Adrenal gland (tissue), 12 donors: ENCODE results near the gene SULT1C2. TPM values are rescaled to one million over a fixed set of nuclear protein-coding genes. Genes with fewer than 3 reads are reported as not detected.

ENCODE experiments used
- DNase-seq, 7 donors: peaks; one replicate each; pipeline ENCODE4 v3.0.0-alpha.2; 2019 to 2020
- H3K27ac ChIP-seq, 5 donors: fragments of 200-600 bp; sonication (generic) in 4 of 5; 1 replicate in 3 of 5; 2 replicates in 2 of 5; pipeline versions ENCODE4 v1.5.1 to v1.8.0; 2016 to 2020; ENCODE audit warnings: mild to moderate bottlenecking in 1 of 5
- H3K27me3 ChIP-seq: fragments of 200-600 bp; 2 replicates; pipeline ENCODE4 v1.8.0; 2021
- H3K36me3 ChIP-seq, 2 donors: fragments of 200-600 bp; replicated peaks in 1 of 2; 1 replicate in 1 of 2; 2 replicates in 1 of 2; pipeline versions ENCODE4 v1.5.1 to v1.8.0; 2018 to 2022
- H3K4me1 ChIP-seq, 2 donors: fragments of 200-600 bp; replicated peaks in 1 of 2; 1 replicate in 1 of 2; 2 replicates in 1 of 2; pipeline versions ENCODE4 v1.5.1 to v1.8.0; 2018 to 2021
- H3K4me3 ChIP-seq, 4 donors: fragments of 200-600 bp; sonication (generic) in 3 of 4; one replicate each; pipeline ENCODE4 v1.5.1; 2016 to 2018
- H3K9me3 ChIP-seq, 3 donors: fragments of 200-600 bp; sonication (generic) in 1 of 3; replicated peaks in 1 of 3; 1 replicate in 2 of 3; 2 replicates in 1 of 3; pipeline versions ENCODE4 v1.5.1 to v1.8.0; 2016 to 2021
- POLR2A ChIP-seq, 2 donors: fragments of 450-650 bp; IDR thresholded peaks; one replicate each; pipeline ENCODE4 v1.6.1; 2017; ENCODE audit warnings: antibody characterized with exemption in 2 of 2, mild to moderate bottlenecking in 2 of 2, moderate library complexity in 1 of 2
- WGBS, 4 donors: extraction: QIAGEN DNeasy Blood & Tissue Kit in 2 of 4; methylation state at CpG; one replicate each; pipeline versions ENCODE4 v1.1.5 to v1.1.7; 2013 to 2017; 5-methylcytosine and 5-hydroxymethylcytosine counted together
- intact Hi-C, 2 donors: fragments of 100-400 bp; cut with DNase I; formaldehyde crosslinking; loops; one replicate each; pipeline versions ENCODE4 v1.14.1 to v1.15.0; 2022 to 2023
- polyA plus RNA-seq, 3 donors: library from polyadenylated mRNA; stranded (reverse); fragments of 200-250 nt in 2 of 3; fragments of 350-450 nt in 1 of 3; fragmentation: Illumina TruSeq in 1 of 3; extraction: RNeasy Lipid Tissue Mini Kit (QIAGEN cat#74804) in 1 of 3; gene quantifications; one replicate each; pipeline ENCODE4 v1.2.3, GENCODE V29; 2013 to 2014
- total RNA-seq, 9 donors: library from RNA; depleted of rRNA in 4 of 9; stranded (reverse); fragments of >200 nt in 4 of 9; fragments of 120-200 nt in 1 of 9; fragmentation: NEBNext Ultra II Directional in 1 of 9; extraction: Animal tissue kit (Norgen Biotek cat#: 25700) in 1 of 9; gene quantifications; one replicate each; pipeline versions ENCODE4 v1.1.0 to v1.2.4, GENCODE V29; 2013 to 2023
- TF ChIP-seq, protein P1 (sequence below), 6 experiments: fragments of 450-650 bp in 4 of 6; fragments of 200-600 bp in 2 of 6; sonication (generic) in 1 of 6; IDR thresholded peaks; 1 replicate in 5 of 6; 2 replicates in 1 of 6; pipeline versions ENCODE4 v1.5.1 to v1.8.0; 2016 to 2021; ENCODE audit warnings: antibody characterized with exemption in 6 of 6, mild to moderate bottlenecking in 2 of 6, moderate library complexity in 1 of 6
- donor health status: healthy with polysubstance abuse.
- donor health status: Bipolar disorder and iron deficiency.
- donor health status: DM: yes; HTN: yes; CAD: no.
- donor health status: DM: no; HTN: no; CAD: no.
- donor health status: DM: no; HTN: no; CAD: no.
- donor health status: DM: yes; HTN: yes; CAD: no.

The SULT1C2 gene
- total and polyA plus RNA-seq, 12 donors, result 0.10 to 1.5 (median 0.35) TPM; not detected in 8

DNA sequence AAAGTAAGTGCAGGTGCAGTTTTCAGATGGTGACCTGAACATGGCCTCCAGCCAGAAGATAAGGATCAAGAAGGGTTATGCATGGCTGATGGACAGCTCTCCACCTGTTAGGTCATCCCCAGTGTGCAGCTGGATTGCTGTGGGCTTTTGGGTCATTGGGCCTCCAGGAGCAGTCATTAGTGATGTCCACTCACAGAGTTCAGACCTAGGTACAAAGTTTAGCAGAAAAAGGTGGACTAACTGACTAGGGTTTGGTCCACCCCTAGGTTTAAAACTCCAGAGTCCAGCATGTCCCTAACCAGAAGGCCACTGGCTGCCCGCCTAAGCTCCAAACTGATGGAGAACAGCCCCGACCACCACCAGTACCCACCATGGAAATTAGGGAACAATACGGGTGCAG lies 18.3 kb upstream of the SULT1C2 start:
- WGBS, 4 donors, result 88 to 93% (median 88%) methylated on average over 3 of the region's 3 CpGs
- H3K4me1 ChIP-seq, result no peaks in the 10 kb centered on the region
- intact Hi-C loops, result no loop called here
- no peaks in the 10 kb centered on the region for H3K9me3 ChIP-seq
- DNase-seq, result no peak
- no peaks in the 10 kb centered on the region for H3K27me3 ChIP-seq
- TF ChIP-seq, protein P1, sequence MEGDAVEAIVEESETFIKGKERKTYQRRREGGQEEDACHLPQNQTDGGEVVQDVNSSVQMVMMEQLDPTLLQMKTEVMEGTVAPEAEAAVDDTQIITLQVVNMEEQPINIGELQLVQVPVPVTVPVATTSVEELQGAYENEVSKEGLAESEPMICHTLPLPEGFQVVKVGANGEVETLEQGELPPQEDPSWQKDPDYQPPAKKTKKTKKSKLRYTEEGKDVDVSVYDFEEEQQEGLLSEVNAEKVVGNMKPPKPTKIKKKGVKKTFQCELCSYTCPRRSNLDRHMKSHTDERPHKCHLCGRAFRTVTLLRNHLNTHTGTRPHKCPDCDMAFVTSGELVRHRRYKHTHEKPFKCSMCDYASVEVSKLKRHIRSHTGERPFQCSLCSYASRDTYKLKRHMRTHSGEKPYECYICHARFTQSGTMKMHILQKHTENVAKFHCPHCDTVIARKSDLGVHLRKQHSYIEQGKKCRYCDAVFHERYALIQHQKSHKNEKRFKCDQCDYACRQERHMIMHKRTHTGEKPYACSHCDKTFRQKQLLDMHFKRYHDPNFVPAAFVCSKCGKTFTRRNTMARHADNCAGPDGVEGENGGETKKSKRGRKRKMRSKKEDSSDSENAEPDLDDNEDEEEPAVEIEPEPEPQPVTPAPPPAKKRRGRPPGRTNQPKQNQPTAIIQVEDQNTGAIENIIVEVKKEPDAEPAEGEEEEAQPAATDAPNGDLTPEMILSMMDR (IDR thresholded peaks at IDR 0.05), result no peak
- TF ChIP-seq POLR2A (IDR thresholded peaks at IDR 0.05), result no peak
- H3K36me3 ChIP-seq, result no peaks in the 10 kb centered on the region
- no peak overlapping the region for H3K4me3 ChIP-seq
- no peak overlapping the region for H3K27ac ChIP-seq

- TF ChIP-seq, protein P1 (IDR thresholded peaks at IDR 0.05), result no peak
- TF ChIP-seq POLR2A (IDR thresholded peaks at IDR 0.05), result no peak
- no peak overlapping the region for H3K4me3 ChIP-seq
- no peaks in the 10 kb centered on the region for H3K36me3 ChIP-seq
- H3K4me1 ChIP-seq, result no peaks in the 10 kb centered on the region
- intact Hi-C loops, result no loop called here
- no peak overlapping the region for H3K27ac ChIP-seq
- no peak for DNase-seq
- 49 to 86% (median 73%) methylated on average over 5 of the region's 5 CpGs for WGBS, 4 donors
- H3K27me3 ChIP-seq, result no peaks in the 10 kb centered on the region
- H3K9me3 ChIP-seq, result no peaks in the 10 kb centered on the region
Measured at GRCh38 chr2:108270768-108271506, 17.8 kb upstream of the SULT1C2 start.

GRCh38 chr2:108271691-108272253 lies 16.9 kb upstream of the SULT1C2 start:
- Histone ChIP-seq H3K9me3 (no peaks in the 10 kb centered on the region), H3K27ac (peak overlapping the region in 1 of 5 donors; percentile 45), H3K36me3 (no peaks in the 10 kb centered on the region), H3K27me3 (no peaks in the 10 kb centered on the region), H3K4me3 (peak overlapping the region in 1 of 4 donors; percentile 32), H3K4me1 (no peaks in the 10 kb centered on the region)
- TF ChIP-seq POLR2A (IDR thresholded peaks at IDR 0.05), result no peak
- TF ChIP-seq, protein P1 (IDR thresholded peaks at IDR 0.05), result no peak
- WGBS, 4 donors, result 56 to 67% (median 64%) methylated on average over 7 of the region's 7 CpGs
- peak in 4 of 7 donors; percentile 19 to 55 (median 22) for DNase-seq
- intact Hi-C loops, result no loop called here

DNA sequence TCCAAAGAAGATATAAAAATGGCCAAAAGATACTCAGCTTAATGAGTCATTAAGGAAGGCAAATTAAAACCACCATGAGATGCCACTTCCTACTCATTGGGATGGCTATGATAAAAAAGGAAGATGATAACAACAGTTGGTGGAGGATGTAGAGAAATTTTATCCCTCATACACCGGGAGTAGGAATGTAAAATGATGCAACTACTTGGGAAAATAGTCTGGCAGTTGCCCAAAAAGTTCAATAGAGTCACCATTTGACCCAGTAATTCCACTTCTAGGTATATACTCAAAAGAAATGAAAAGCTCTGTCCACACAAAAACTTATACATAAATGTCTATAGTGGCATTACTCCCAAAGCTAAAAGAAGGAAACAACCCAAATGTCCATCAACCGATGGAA lies 10.1 kb upstream of the SULT1C2 start:
- H3K9me3 ChIP-seq, result no peaks in the 10 kb centered on the region
- H3K4me1 ChIP-seq, result no peaks in the 10 kb centered on the region
- DNase-seq, result no peak
- intact Hi-C loops, result no loop called here
- H3K27me3 ChIP-seq, result no peaks in the 10 kb centered on the region
- no peaks in the 10 kb centered on the region for H3K36me3 ChIP-seq
- TF ChIP-seq POLR2A (IDR thresholded peaks at IDR 0.05), result no peak
- TF ChIP-seq, protein P1 (IDR thresholded peaks at IDR 0.05), result no peak
- H3K4me3 ChIP-seq, result no peak overlapping the region
- WGBS, 4 donors, result 67 to 85% (median 73%) methylated on average over 2 of the region's 2 CpGs
- no peak overlapping the region for H3K27ac ChIP-seq
